Mesenchymal stem cell (in vitro differentiated cells and primary cell): ENCODE data around the gene CDH4.

Experiments used
- DNase-seq: peaks from one replicate; pipeline ENCODE4 v3.0.0-alpha.2; 2013
- H2AFZ ChIP-seq: one replicate; pipeline ENCODE4 v1.6.1; 2013; ENCODE audit warnings: low read depth, mild to moderate bottlenecking, control low read depth, inconsistent platforms, low read length, moderate library complexity
- H2AK5ac ChIP-seq: 2 replicates; pipeline ENCODE4 v1.6.1; 2013; ENCODE audit warnings: low read length, moderate library complexity, mild to moderate bottlenecking, inconsistent platforms; ENCODE audit not compliant: severe bottlenecking
- H2BK120ac ChIP-seq: one replicate; pipeline ENCODE4 v1.6.1; 2013; ENCODE audit warnings: low read depth, mild to moderate bottlenecking, inconsistent platforms, low read length, moderate library complexity
- H2BK12ac ChIP-seq, 2 experiments: one replicate each; pipeline ENCODE4 v1.6.1; 2013; ENCODE audit warnings: inconsistent platforms in 2 of 2, low read length in 2 of 2, mild to moderate bottlenecking in 2 of 2, moderate library complexity in 2 of 2, control low read depth in 1 of 2
- H2BK15ac ChIP-seq: one replicate; pipeline ENCODE4 v1.6.1; 2013; ENCODE audit warnings: mild to moderate bottlenecking, low read depth, inconsistent platforms; ENCODE audit not compliant: poor library complexity, severe bottlenecking
- H2BK5ac ChIP-seq: 2 replicates; pipeline ENCODE4 v1.6.1; 2013; ENCODE audit warnings: low read depth, mild to moderate bottlenecking, low read length, control low read depth, inconsistent platforms; ENCODE audit not compliant: poor library complexity, severe bottlenecking
- H3K14ac ChIP-seq, 2 experiments: one replicate each; pipeline ENCODE4 v1.6.1; 2013; ENCODE audit warnings: inconsistent platforms in 2 of 2, low read length in 2 of 2, control low read depth in 1 of 2, mild to moderate bottlenecking in 1 of 2, moderate library complexity in 1 of 2
- H3K18ac ChIP-seq, 2 experiments: one replicate each; pipeline ENCODE4 v1.6.1; 2013; ENCODE audit warnings: inconsistent platforms in 2 of 2, low read length in 2 of 2, control low read depth in 1 of 2, low read depth in 1 of 2, mild to moderate bottlenecking in 1 of 2
- H3K23ac ChIP-seq, 2 experiments: one replicate each; pipeline ENCODE4 v1.6.1; 2013; ENCODE audit warnings: inconsistent platforms in 2 of 2, low read length in 2 of 2, mild to moderate bottlenecking in 2 of 2, moderate library complexity in 2 of 2, control low read depth in 1 of 2
- H3K27ac ChIP-seq: 2 replicates; pipeline ENCODE4 v1.5.1; 2013; ENCODE audit warnings: mild to moderate bottlenecking, moderate library complexity, low read length, control low read depth, inconsistent platforms; ENCODE audit not compliant: poor library complexity, severe bottlenecking
- H3K27me3 ChIP-seq, 2 experiments: 2 replicates each; pipeline versions ENCODE4 v1.6.1 to v1.7.0; 2013; ENCODE audit warnings: low read length in 2 of 2, mild to moderate bottlenecking in 2 of 2, moderate library complexity in 2 of 2, control low read depth in 1 of 2, inconsistent platforms in 1 of 2; ENCODE audit not compliant: control insufficient read depth in 1 of 2, insufficient read depth in 1 of 2
- H3K36me3 ChIP-seq, 2 experiments: 2 replicates each; pipeline versions ENCODE4 v1.6.1 to v1.7.0; 2013; ENCODE audit warnings: low read length in 2 of 2, control low read depth in 1 of 2, inconsistent platforms in 1 of 2, low read depth in 1 of 2, mild to moderate bottlenecking in 1 of 2; ENCODE audit not compliant: insufficient read depth in 2 of 2, control insufficient read depth in 1 of 2
- H3K4ac ChIP-seq, 2 experiments: one replicate each; pipeline ENCODE4 v1.6.1; 2013; ENCODE audit warnings: inconsistent platforms in 2 of 2, low read length in 2 of 2, mild to moderate bottlenecking in 2 of 2, moderate library complexity in 2 of 2, control low read depth in 1 of 2, low read depth in 1 of 2
- H3K4me1 ChIP-seq: 2 replicates; pipeline ENCODE4 v1.6.1; 2013; ENCODE audit warnings: low read depth, low read length, control low read depth; ENCODE audit not compliant: control insufficient read depth, insufficient read depth
- H3K4me2 ChIP-seq: 2 replicates; pipeline ENCODE4 v1.6.1; 2013; ENCODE audit warnings: low read length, mild to moderate bottlenecking, inconsistent platforms; ENCODE audit not compliant: poor library complexity, severe bottlenecking
- H3K4me3 ChIP-seq, 2 experiments: 2 replicates each; pipeline versions ENCODE4 v1.5.1 to v1.7.0; 2013; ENCODE audit warnings: low read length in 2 of 2, mild to moderate bottlenecking in 2 of 2, control low read depth in 1 of 2, low read depth in 1 of 2; ENCODE audit not compliant: insufficient read depth in 1 of 2
- H3K79me1 ChIP-seq: replicated peaks from 2 replicates; pipeline ENCODE4 v1.6.1; 2013; ENCODE audit warnings: mild to moderate bottlenecking, control low read depth, low read length, inconsistent platforms; ENCODE audit not compliant: poor library complexity, severe bottlenecking
- H3K9ac ChIP-seq: 2 replicates; pipeline ENCODE4 v1.7.0; 2013; ENCODE audit warnings: mild to moderate bottlenecking, low read length, moderate library complexity
- H3K9me3 ChIP-seq: 2 replicates; pipeline ENCODE4 v1.7.0; 2013; ENCODE audit warnings: mild to moderate bottlenecking, low read length; ENCODE audit not compliant: control insufficient read depth
- H4K8ac ChIP-seq: one replicate; pipeline ENCODE4 v1.6.1; 2013; ENCODE audit warnings: inconsistent platforms, mild to moderate bottlenecking, low read length, moderate library complexity
- H4K91ac ChIP-seq: one replicate; pipeline ENCODE4 v1.6.1; 2013; ENCODE audit warnings: mild to moderate bottlenecking, low read length, inconsistent platforms
- WGBS: methylation state at CpG from one replicate; pipeline ENCODE4 v1.1.7; 2013; ENCODE audit warnings: mixed read lengths; 5-methylcytosine and 5-hydroxymethylcytosine counted together

Gene CDH4

DNA sequence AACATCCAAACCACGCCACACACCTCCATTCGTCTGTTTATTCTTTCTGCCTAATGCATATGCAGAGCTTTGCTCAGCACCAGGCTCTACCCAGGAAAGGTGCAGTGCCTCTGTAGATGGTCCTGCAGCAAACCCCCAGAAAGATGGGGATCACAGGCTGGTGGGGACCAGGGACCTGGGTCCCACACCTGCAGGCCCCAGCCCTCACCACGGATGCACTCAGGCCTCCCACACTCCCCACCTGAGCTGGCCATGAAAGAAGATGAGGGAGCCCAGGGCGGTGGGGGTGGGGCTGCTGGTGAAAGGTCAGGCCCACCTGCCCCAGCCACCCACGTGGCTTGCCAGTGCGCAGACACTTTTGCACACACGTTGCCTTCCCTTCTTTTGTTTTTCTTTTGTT, 595.9 kb downstream of the CDH4 start:
- no peak for DNase-seq
- Histone ChIP-seq H3K79me1 (no peaks in the 10 kb centered on the region), H3K14ac (no peak overlapping the region), H3K18ac (no peak overlapping the region), H3K9me3 (no peaks in the 10 kb centered on the region), H2AK5ac (no peak overlapping the region), H4K91ac (no peak overlapping the region), H2BK12ac (no peak overlapping the region), H3K27ac (no peak overlapping the region), H3K4me1 (peaks cover 3% of the 10 kb centered on the region), H2BK15ac (no peak overlapping the region), H3K4me3 (no peak overlapping the region), H2BK5ac (no peak overlapping the region), H3K23ac (no peak overlapping the region), H3K4ac (no peak overlapping the region), H3K27me3 (peaks cover 0 to 26% of the 10 kb centered on the region in 2 experiments), H3K36me3 (no peaks in the 10 kb centered on the region), H4K8ac (no peak overlapping the region), H2AFZ (no peak overlapping the region), H3K4me2 (no peak overlapping the region), H2BK120ac (no peak overlapping the region), H3K9ac (no peak overlapping the region)
- WGBS: 95% methylated on average over 7 of the region's 7 CpGs

DNA sequence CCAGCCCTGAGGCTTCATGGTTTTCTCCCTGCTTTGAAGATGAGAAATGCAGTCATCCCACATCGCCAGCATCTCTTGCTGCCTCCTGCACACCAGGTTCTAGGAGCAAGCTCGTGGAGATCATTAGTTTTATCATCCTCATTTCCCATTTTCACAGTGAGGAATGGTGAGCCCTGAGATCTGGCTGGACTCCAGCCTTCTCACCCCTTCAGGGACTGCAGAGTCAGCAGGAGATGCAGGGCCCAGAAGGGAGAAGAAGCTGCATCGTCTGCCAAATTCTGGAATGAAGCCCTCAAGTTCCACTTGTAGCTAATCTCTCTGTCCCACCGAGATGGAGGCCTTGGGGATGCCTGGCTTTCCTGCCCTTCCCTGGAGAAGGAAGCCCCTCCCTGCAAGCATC, 596.8 kb downstream of the CDH4 start:
- Histone ChIP-seq H3K14ac (no peak overlapping the region), H2BK15ac (no peak overlapping the region), H2BK120ac (no peak overlapping the region), H2AFZ (no peak overlapping the region), H3K36me3 (no peaks in the 10 kb centered on the region), H3K9ac (no peak overlapping the region), H3K23ac (no peak overlapping the region), H3K4me3 (no peak overlapping the region), H4K8ac (no peak overlapping the region), H3K27ac (no peak overlapping the region), H2BK5ac (no peak overlapping the region), H3K18ac (no peak overlapping the region), H3K4me1 (peaks cover 3% of the 10 kb centered on the region), H3K27me3 (peaks cover 0 to 26% of the 10 kb centered on the region in 2 experiments), H3K9me3 (no peaks in the 10 kb centered on the region), H2BK12ac (no peak overlapping the region), H3K4me2 (no peak overlapping the region), H3K4ac (no peak overlapping the region), H4K91ac (no peak overlapping the region), H2AK5ac (no peak overlapping the region), H3K79me1 (no peaks in the 10 kb centered on the region)
- no peak for DNase-seq
- WGBS: 84% methylated on average over 4 of the region's 4 CpGs

- Histone ChIP-seq H3K14ac (no peak overlapping the region), H3K36me3 (no peaks in the 10 kb centered on the region), H4K91ac (no peak overlapping the region), H2BK120ac (no peak overlapping the region), H4K8ac (no peak overlapping the region), H3K27me3 (peaks cover 0 to 26% of the 10 kb centered on the region in 2 experiments), H2BK12ac (no peak overlapping the region), H3K9ac (no peak overlapping the region), H3K4ac (no peak overlapping the region), H3K4me3 (no peak overlapping the region), H2AFZ (no peak overlapping the region), H2BK5ac (no peak overlapping the region), H3K23ac (no peak overlapping the region), H3K18ac (no peak overlapping the region), H2AK5ac (no peak overlapping the region), H2BK15ac (no peak overlapping the region), H3K79me1 (no peaks in the 10 kb centered on the region), H3K9me3 (no peaks in the 10 kb centered on the region), H3K27ac (no peak overlapping the region), H3K4me1 (peaks cover 3% of the 10 kb centered on the region), H3K4me2 (no peak overlapping the region)
- no peak for DNase-seq
- 87% methylated on average over 11 of the region's 11 CpGs for WGBS
These were observed 597.3 kb downstream of the CDH4 start for GRCh38 chr20:61849376-61849775.

DNA sequence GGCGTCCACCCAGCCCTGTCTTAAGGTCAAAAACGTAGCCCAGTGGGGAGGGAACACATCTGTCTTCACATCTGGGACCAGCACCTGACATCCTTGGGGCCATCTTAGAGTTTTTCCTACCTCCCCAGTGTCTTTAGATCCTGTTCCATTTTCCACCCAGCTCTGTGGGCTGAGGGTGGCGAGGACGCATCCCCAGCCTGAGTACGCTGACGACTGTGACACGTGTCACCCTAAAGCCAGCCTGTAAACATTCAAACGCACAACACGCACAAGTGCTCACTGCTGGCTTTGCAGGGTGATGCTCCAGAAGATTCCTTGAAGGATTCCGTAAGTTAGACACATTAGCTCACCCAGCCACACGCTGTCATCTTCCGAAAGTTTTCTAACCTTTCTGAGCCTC, 597.8 kb downstream of the CDH4 start:
- H4K8ac ChIP-seq: no peak overlapping the region
- no peak overlapping the region for H3K4ac ChIP-seq
- no peaks in the 10 kb centered on the region for H3K36me3 ChIP-seq
- H3K9me3 ChIP-seq: no peaks in the 10 kb centered on the region
- no peak for DNase-seq
- H3K27ac ChIP-seq: no peak overlapping the region
- H4K91ac ChIP-seq: no peak overlapping the region
- H2BK15ac ChIP-seq: no peak overlapping the region
- no peaks in the 10 kb centered on the region for H3K79me1 ChIP-seq
- no peak overlapping the region for H2BK5ac ChIP-seq
- H3K14ac ChIP-seq: no peak overlapping the region
- no peak overlapping the region for H3K23ac ChIP-seq
- H3K4me3 ChIP-seq: no peak overlapping the region
- H2AK5ac ChIP-seq: no peak overlapping the region
- H2BK120ac ChIP-seq: no peak overlapping the region
- H3K27me3 ChIP-seq: peaks cover 0 to 26% of the 10 kb centered on the region in 2 experiments
- H3K4me2 ChIP-seq: no peak overlapping the region
- peaks cover 3% of the 10 kb centered on the region for H3K4me1 ChIP-seq
- H2BK12ac ChIP-seq: no peak overlapping the region
- H2AFZ ChIP-seq: no peak overlapping the region
- no peak overlapping the region for H3K9ac ChIP-seq
- no peak overlapping the region for H3K18ac ChIP-seq
- WGBS: 84% methylated on average over 11 of the region's 12 CpGs
